ENCODE results near the gene GABRA4. TPM values are rescaled to one million over a fixed set of nuclear protein-coding genes. Genes with fewer than 3 reads are reported as not detected.

Gene GABRA4
- total RNA-seq, result not detected

DNA sequence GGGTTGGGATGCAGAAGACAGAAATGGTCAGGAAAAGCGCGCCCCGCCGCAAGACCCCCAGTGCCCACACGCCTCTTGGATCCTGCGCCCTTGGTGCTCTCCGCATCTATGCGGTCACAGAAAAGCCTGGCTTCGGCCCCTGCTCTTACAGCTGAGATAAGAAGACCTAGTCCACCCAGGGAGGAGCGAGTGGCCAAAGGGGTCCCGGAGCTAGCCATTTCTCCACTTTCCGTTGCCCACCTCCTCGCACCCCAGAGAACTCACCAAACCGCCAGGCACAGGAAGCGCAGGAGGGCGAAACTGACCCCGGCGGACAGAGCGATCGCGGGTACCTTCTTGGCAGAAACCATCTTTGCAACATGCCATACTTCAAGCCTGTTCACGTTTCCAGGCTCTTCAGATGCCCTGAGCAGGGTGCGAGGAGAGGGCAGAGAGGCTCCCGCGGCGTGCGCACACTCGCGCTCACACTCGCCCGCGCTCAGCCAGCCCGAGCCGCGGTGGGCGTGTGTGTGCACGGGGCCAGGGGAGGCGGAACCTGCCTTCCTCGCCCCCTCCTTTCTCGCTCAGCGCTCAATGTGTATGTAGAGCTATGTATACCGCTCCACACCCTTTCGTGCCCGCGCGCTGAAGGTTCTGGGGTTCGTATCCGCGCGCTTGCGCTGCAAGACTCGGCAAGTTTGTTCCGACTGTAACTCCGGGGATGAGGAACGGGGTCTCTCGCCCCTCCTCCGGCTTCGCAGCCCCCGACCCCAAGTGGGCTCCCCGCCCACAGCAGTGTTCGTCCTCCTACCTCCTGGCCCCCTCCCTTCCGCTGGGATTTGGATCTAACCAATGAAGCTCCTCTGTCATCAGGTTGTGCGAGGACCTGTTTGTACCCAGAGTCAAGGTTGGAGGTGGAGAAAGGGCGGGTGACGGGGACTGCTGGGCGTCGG lies at the start of gene GABRA4:
Gene GABRA4, minus strand, starts transcription at position 507 of the 932 bp plus-strand sequence. Its CDS starts 157 bp downstream, at position 350.
- Mint-ChIP-seq H3K27ac (no peak within 1 kb of the TSS), H3K4me1 (peaks cover 5% of the 10 kb centered on the region), H3K27me3 (peaks cover 54% of the 10 kb centered on the region), H3K9me3 (no peaks in the 10 kb centered on the region), H3K4me3 (peak within 1 kb of the TSS; percentile 53), H3K36me3 (no peaks in the 10 kb centered on the region)
- DNase-seq, result peak; percentile 4

- Mint-ChIP-seq H3K27me3 (peaks cover 8% of the 10 kb centered on the region), H3K9me3 (no peaks in the 10 kb centered on the region), H3K4me3 (no peak overlapping the region), H3K27ac (no peak overlapping the region), H3K4me1 (no peaks in the 10 kb centered on the region), H3K36me3 (no peaks in the 10 kb centered on the region)
- no peak for DNase-seq
Measured at GRCh38 chr4:47040828-47041227, 47.4 kb upstream of the GABRA4 start.

GRCh38 chr4:47038263-47038662 lies 44.9 kb upstream of the GABRA4 start:
- peaks cover 15% of the 10 kb centered on the region for H3K27me3 Mint-ChIP-seq
- no peaks in the 10 kb centered on the region for H3K4me1 Mint-ChIP-seq
- no peak for DNase-seq
- no peaks in the 10 kb centered on the region for H3K36me3 Mint-ChIP-seq
- no peak overlapping the region for H3K27ac Mint-ChIP-seq
- no peaks in the 10 kb centered on the region for H3K9me3 Mint-ChIP-seq
- no peak overlapping the region for H3K4me3 Mint-ChIP-seq

- H3K27ac Mint-ChIP-seq, result no peak overlapping the region
- H3K4me3 Mint-ChIP-seq, result peak overlapping the region; percentile 60
- peak; percentile 53 for DNase-seq
- H3K27me3 Mint-ChIP-seq, result peaks cover 51% of the 10 kb centered on the region
- H3K4me1 Mint-ChIP-seq, result peaks cover 16% of the 10 kb centered on the region
- no peaks in the 10 kb centered on the region for H3K36me3 Mint-ChIP-seq
- H3K9me3 Mint-ChIP-seq, result no peaks in the 10 kb centered on the region
Measured at GRCh38 chr4:47032405-47033106, 39.2 kb upstream of the GABRA4 start.

DNA sequence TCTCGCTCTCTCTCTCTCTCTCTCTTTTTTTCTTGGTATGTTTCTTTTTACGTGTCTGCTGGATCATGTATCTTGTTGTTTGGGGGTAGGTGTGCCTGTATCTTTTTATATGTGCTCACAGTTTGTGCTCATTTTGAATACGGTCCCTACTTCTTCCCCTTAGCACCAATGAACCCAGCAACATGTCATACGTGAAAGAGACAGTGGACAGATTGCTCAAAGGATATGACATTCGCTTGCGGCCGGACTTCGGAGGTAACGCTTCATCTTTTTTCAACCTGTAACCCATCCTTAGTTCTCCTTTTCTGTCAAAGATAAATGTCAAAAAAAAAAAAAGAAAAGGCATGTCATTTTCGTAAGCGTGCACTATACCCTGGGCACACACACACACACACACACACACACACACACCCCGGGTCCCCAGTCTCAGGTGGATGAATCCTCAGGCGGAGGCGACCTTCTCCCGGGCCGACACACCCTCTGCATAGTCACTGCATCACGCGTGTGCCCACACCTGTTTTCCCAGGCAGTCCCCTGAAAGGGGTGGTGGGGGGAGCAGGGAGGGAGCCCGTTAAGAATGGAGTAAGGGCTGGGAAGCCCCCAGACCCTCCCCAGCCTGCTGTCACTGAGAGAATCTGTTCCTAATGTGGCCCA lies 38.5 kb upstream of the GABRA4 start:
- Mint-ChIP-seq H3K9me3 (no peaks in the 10 kb centered on the region), H3K27ac (no peak overlapping the region), H3K4me3 (peak overlapping the region; percentile 60), H3K36me3 (no peaks in the 10 kb centered on the region), H3K4me1 (peaks cover 16% of the 10 kb centered on the region), H3K27me3 (peaks cover 51% of the 10 kb centered on the region)
- DNase-seq, result no peak

- Mint-ChIP-seq H3K4me3 (peak within 1 kb of the TSS; percentile 60), H3K9me3 (no peaks in the 10 kb centered on the region), H3K4me1 (peaks cover 16% of the 10 kb centered on the region), H3K27ac (no peak within 1 kb of the TSS), H3K36me3 (no peaks in the 10 kb centered on the region), H3K27me3 (peaks cover 51% of the 10 kb centered on the region)
- DNase-seq, result peak; percentile 2
Measured at GRCh38 chr4:47031011-47031678, 37.8 kb upstream of the GABRA4 start, which contains the start of gene GABRB1. Gene GABRB1 (plus strand): TSS chr4:47031567.

- no peaks in the 10 kb centered on the region for H3K4me1 Mint-ChIP-seq
- no peak overlapping the region for H3K27ac Mint-ChIP-seq
- H3K36me3 Mint-ChIP-seq, result no peaks in the 10 kb centered on the region
- H3K4me3 Mint-ChIP-seq, result no peak overlapping the region
- H3K27me3 Mint-ChIP-seq, result no peaks in the 10 kb centered on the region
- no peak for DNase-seq
- peaks cover 4% of the 10 kb centered on the region for H3K9me3 Mint-ChIP-seq
Measured at GRCh38 chr4:47017494-47017893, 24.1 kb upstream of the GABRA4 start.

DNA sequence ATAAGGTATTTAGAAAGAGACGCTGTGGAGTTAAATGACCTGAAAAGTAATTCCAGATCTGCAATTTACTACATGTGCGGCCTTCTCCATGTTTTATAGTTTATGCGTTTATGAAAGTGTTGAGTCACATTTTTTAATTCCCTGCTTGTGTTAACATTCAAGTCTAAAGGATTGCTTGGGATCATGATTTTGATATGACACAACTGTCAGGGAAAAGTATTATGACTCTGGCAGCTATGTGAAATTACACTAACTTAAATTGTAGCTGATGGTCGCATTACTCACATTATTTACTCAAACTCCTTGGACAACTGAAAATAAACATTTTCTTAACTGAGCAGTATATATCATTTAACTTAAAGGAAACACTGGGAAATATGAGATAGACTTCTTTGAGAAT lies 23.7 kb upstream of the GABRA4 start:
- no peak overlapping the region for H3K27ac Mint-ChIP-seq
- no peaks in the 10 kb centered on the region for H3K36me3 Mint-ChIP-seq
- H3K9me3 Mint-ChIP-seq, result peaks cover 4% of the 10 kb centered on the region

GRCh38 chr4:47013373-47013772 lies 20.0 kb upstream of the GABRA4 start:
- no peak for DNase-seq
- H3K4me3 Mint-ChIP-seq, result no peak overlapping the region
- H3K4me1 Mint-ChIP-seq, result peaks cover 14% of the 10 kb centered on the region
- H3K9me3 Mint-ChIP-seq, result no peaks in the 10 kb centered on the region
- H3K36me3 Mint-ChIP-seq, result peaks cover 2% of the 10 kb centered on the region
- no peaks in the 10 kb centered on the region for H3K27me3 Mint-ChIP-seq
- H3K27ac Mint-ChIP-seq, result no peak overlapping the region

More for the DNA sequence above, 23.7 kb upstream of the GABRA4 start:
- no peaks in the 10 kb centered on the region for H3K27me3 Mint-ChIP-seq
- no peak for DNase-seq
- H3K4me1 Mint-ChIP-seq, result no peaks in the 10 kb centered on the region
- H3K4me3 Mint-ChIP-seq, result no peak overlapping the region

- DNase-seq, result no peak
- peaks cover 2% of the 10 kb centered on the region for H3K36me3 Mint-ChIP-seq
- H3K4me1 Mint-ChIP-seq, result peaks cover 14% of the 10 kb centered on the region
- H3K27me3 Mint-ChIP-seq, result no peaks in the 10 kb centered on the region
- no peak overlapping the region for H3K27ac Mint-ChIP-seq
- no peaks in the 10 kb centered on the region for H3K9me3 Mint-ChIP-seq
- H3K4me3 Mint-ChIP-seq, result no peak overlapping the region
Measured at GRCh38 chr4:47012676-47013075, 19.3 kb upstream of the GABRA4 start.

GRCh38 chr4:47010912-47011446 lies 17.6 kb upstream of the GABRA4 start:
- H3K36me3 Mint-ChIP-seq, result peaks cover 2% of the 10 kb centered on the region
- H3K27me3 Mint-ChIP-seq, result no peaks in the 10 kb centered on the region
- no peak for DNase-seq
- peaks cover 14% of the 10 kb centered on the region for H3K4me1 Mint-ChIP-seq
- H3K9me3 Mint-ChIP-seq, result no peaks in the 10 kb centered on the region
- H3K27ac Mint-ChIP-seq, result peak overlapping the region; percentile 38
- H3K4me3 Mint-ChIP-seq, result no peak overlapping the region

- Mint-ChIP-seq H3K27ac (peak overlapping the region; percentile 38), H3K27me3 (no peaks in the 10 kb centered on the region), H3K4me3 (no peak overlapping the region), H3K9me3 (no peaks in the 10 kb centered on the region), H3K4me1 (peaks cover 14% of the 10 kb centered on the region), H3K36me3 (peaks cover 2% of the 10 kb centered on the region)
- DNase-seq, result no peak
Measured at GRCh38 chr4:47010347-47010911, 17.0 kb upstream of the GABRA4 start.

GRCh38 chr4:47002580-47002979 lies 9.2 kb upstream of the GABRA4 start:
- Mint-ChIP-seq H3K27me3 (peaks cover under 1% of the 10 kb centered on the region), H3K36me3 (no peaks in the 10 kb centered on the region), H3K4me1 (no peaks in the 10 kb centered on the region), H3K9me3 (no peaks in the 10 kb centered on the region), H3K27ac (no peak overlapping the region), H3K4me3 (no peak overlapping the region)
- no peak for DNase-seq

DNA sequence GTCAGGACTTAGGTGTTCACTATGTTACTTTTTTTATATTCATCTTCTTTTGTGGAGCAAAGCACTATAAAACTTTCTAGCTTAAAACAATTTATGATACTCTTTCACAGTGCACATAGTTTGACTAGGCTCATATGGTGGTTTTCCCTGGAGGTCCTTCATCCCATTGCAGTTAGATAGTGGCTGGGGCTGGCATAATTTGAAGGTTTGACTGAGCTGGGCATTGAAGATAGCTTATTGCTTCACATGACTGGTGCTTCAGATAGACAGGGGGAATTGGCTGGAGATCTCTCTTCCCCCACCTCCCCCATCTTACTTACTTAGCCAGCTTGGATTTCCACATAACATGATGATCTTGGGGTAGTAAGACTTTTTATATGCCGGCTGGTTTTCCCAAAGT lies 7.0 kb upstream of the GABRA4 start:
- Mint-ChIP-seq H3K27ac (no peak overlapping the region), H3K4me3 (no peak overlapping the region), H3K27me3 (peaks cover 10% of the 10 kb centered on the region), H3K9me3 (no peaks in the 10 kb centered on the region), H3K4me1 (no peaks in the 10 kb centered on the region), H3K36me3 (no peaks in the 10 kb centered on the region)
- no peak for DNase-seq

Data from activated naive CD8-positive, alpha-beta T cell treated with anti-CD3 and anti-CD28 coated beads for 36 hours (primary cell).